Measurements from ENCODE around the gene SLC32A1.

Gene SLC32A1

GRCh38 chr20:38723848-38724625 lies at the start of gene SLC32A1:
Gene SLC32A1 (plus strand): TSS chr20:38724486. CDS start chr20:38724725, 239 bp downstream.
- DNase-seq (ENCODE audit: low read depth in 1 of 2, low spot score in 1 of 2), result no peak

- DNase-seq (ENCODE audit: low read depth in 1 of 2, low spot score in 1 of 2), result no peak
Measured at GRCh38 chr20:38674765-38675133, 49.5 kb upstream of the SLC32A1 start.

- no peak for DNase-seq (ENCODE audit: low read depth in 1 of 2, low spot score in 1 of 2)
Measured at GRCh38 chr20:38676576-38676975, 47.7 kb upstream of the SLC32A1 start.

- DNase-seq (ENCODE audit: low read depth in 1 of 2, low spot score in 1 of 2), result no peak
Measured at GRCh38 chr20:38680500-38681306, 43.6 kb upstream of the SLC32A1 start.

GRCh38 chr20:38685271-38685670 lies 39.0 kb upstream of the SLC32A1 start:
- DNase-seq (ENCODE audit: low read depth in 1 of 2, low spot score in 1 of 2), result no peak

- DNase-seq (ENCODE audit: low read depth in 1 of 2, low spot score in 1 of 2), result peak in 1 of 2 donors; percentile 17
Measured at GRCh38 chr20:38685853-38686473, 38.3 kb upstream of the SLC32A1 start.

- DNase-seq (ENCODE audit: low read depth in 1 of 2, low spot score in 1 of 2), result peak in 1 of 2 donors; percentile 14
Measured at GRCh38 chr20:38692436-38693411, 31.6 kb upstream of the SLC32A1 start.

GRCh38 chr20:38697306-38697705 lies 27.0 kb upstream of the SLC32A1 start:
- no peak for DNase-seq (ENCODE audit: low read depth in 1 of 2, low spot score in 1 of 2)

GRCh38 chr20:38698541-38698940 lies 25.7 kb upstream of the SLC32A1 start:
- no peak for DNase-seq (ENCODE audit: low read depth in 1 of 2, low spot score in 1 of 2)

- no peak for DNase-seq (ENCODE audit: low read depth in 1 of 2, low spot score in 1 of 2)
Measured at GRCh38 chr20:38700141-38700540, 24.1 kb upstream of the SLC32A1 start.

- DNase-seq (ENCODE audit: low read depth in 1 of 2, low spot score in 1 of 2), result no peak
Measured at GRCh38 chr20:38700926-38701325, 23.4 kb upstream of the SLC32A1 start.

- DNase-seq (ENCODE audit: low read depth in 1 of 2, low spot score in 1 of 2), result no peak
Measured at GRCh38 chr20:38703526-38703925, 20.8 kb upstream of the SLC32A1 start.

- DNase-seq (ENCODE audit: low read depth in 1 of 2, low spot score in 1 of 2), result no peak
Measured at GRCh38 chr20:38704136-38704535, 20.1 kb upstream of the SLC32A1 start.

- no peak for DNase-seq (ENCODE audit: low read depth in 1 of 2, low spot score in 1 of 2)
Measured at GRCh38 chr20:38706509-38706908, 17.8 kb upstream of the SLC32A1 start.

- no peak for DNase-seq (ENCODE audit: low read depth in 1 of 2, low spot score in 1 of 2)
Measured at GRCh38 chr20:38714308-38714707, 10.0 kb upstream of the SLC32A1 start.

- DNase-seq (ENCODE audit: low read depth in 1 of 2, low spot score in 1 of 2), result no peak
Measured at GRCh38 chr20:38715646-38716045, 8.6 kb upstream of the SLC32A1 start.

GRCh38 chr20:38722683-38723016 lies 1.6 kb upstream of the SLC32A1 start:
- no peak for DNase-seq (ENCODE audit: low read depth in 1 of 2, low spot score in 1 of 2)

GRCh38 chr20:38723017-38723847 lies 1.1 kb upstream of the SLC32A1 start:
- no peak for DNase-seq (ENCODE audit: low read depth in 1 of 2, low spot score in 1 of 2)

- DNase-seq (ENCODE audit: low read depth in 1 of 2, low spot score in 1 of 2), result no peak
Measured at GRCh38 chr20:38724626-38725147, 401 bp downstream of the SLC32A1 start.

All from stimulated activated CD4-positive, alpha-beta T cell treated with anti-CD3 and anti-CD28 coated beads, Interleukin-15, amount 100 ng/mL, for 1 hour (primary cell).